Fibroblast of lung (primary cell): ENCODE data around the gene PDIA5. TPM values are rescaled to one million over a fixed set of nuclear protein-coding genes. Genes with fewer than 3 reads are reported as not detected.

Source experiments
- DNase-seq, 2 donors: peaks; one replicate each; pipeline versions ENCODE4 v3.0.0 to v3.0.0-alpha.2; 2010; ENCODE audit warnings: low read depth in 2 of 2
- H2AFZ ChIP-seq: 2 replicates; pipeline ENCODE4 v1.5.1; 2012; ENCODE audit warnings: low read length, control low read depth, inconsistent platforms
- H3K27ac ChIP-seq: 2 replicates; pipeline ENCODE4 v1.5.1; 2011; ENCODE audit warnings: low read length, control low read depth; ENCODE audit not compliant: insufficient read depth
- H3K27me3 ChIP-seq: 2 replicates; pipeline ENCODE4 v1.5.1; 2011; ENCODE audit warnings: mild to moderate bottlenecking, low read length; ENCODE audit not compliant: control insufficient read depth, insufficient read depth
- H3K36me3 ChIP-seq: 2 replicates; pipeline ENCODE4 v1.5.1; 2011; ENCODE audit warnings: low read length; ENCODE audit not compliant: control insufficient read depth, insufficient read depth
- H3K4me1 ChIP-seq: 2 replicates; pipeline ENCODE4 v1.5.1; 2011; ENCODE audit warnings: low read length; ENCODE audit not compliant: control insufficient read depth, insufficient read depth; ENCODE audit errors: extremely low read depth
- H3K4me2 ChIP-seq: 2 replicates; pipeline ENCODE4 v1.5.1; 2011; ENCODE audit warnings: low read length, control low read depth; ENCODE audit not compliant: insufficient read depth; ENCODE audit errors: extremely low read depth
- H3K4me3 ChIP-seq, 4 experiments: fragments of 200-600 bp in 1 of 4; sonication (generic) in 1 of 4; replicated peaks in 1 of 4; 2 replicates each; pipeline ENCODE4 v1.5.1; 2011 to 2016; ENCODE audit warnings: low read length in 4 of 4, low read depth in 3 of 4, mild to moderate bottlenecking in 3 of 4, control low read depth in 2 of 4, inconsistent platforms in 1 of 4, mixed read lengths in 1 of 4; ENCODE audit not compliant: insufficient read depth in 1 of 4; ENCODE audit errors: control extremely low read depth in 1 of 4
- H3K79me2 ChIP-seq: 2 replicates; pipeline ENCODE4 v1.5.1; 2012; ENCODE audit warnings: mild to moderate bottlenecking, low read length, inconsistent platforms; ENCODE audit not compliant: control insufficient read depth, insufficient read depth
- H3K9ac ChIP-seq: 2 replicates; pipeline ENCODE4 v1.5.1; 2011; ENCODE audit warnings: mild to moderate bottlenecking, low read length, control low read depth; ENCODE audit not compliant: insufficient read depth
- H3K9me3 ChIP-seq: 2 replicates; pipeline ENCODE4 v1.5.1; 2012; ENCODE audit warnings: low read depth, low read length; ENCODE audit not compliant: control insufficient read depth, insufficient read depth
- H4K20me1 ChIP-seq: 2 replicates; pipeline ENCODE4 v1.5.1; 2011; ENCODE audit warnings: low read length; ENCODE audit not compliant: control insufficient read depth, insufficient read depth; ENCODE audit errors: extremely low read depth
- EZH2 ChIP-seq: IDR thresholded peaks from 2 replicates; pipeline ENCODE4 v1.5.1; 2012; ENCODE audit warnings: low read length, control low read depth, mild to moderate bottlenecking; ENCODE audit errors: missing control alignments
- polyA plus RNA-seq, 2 donors: library from polyadenylated mRNA; depleted of rRNA in 1 of 2; stranded (reverse) in 1 of 2; unstranded in 1 of 2; fragments of >200 nt; gene quantifications; 2 replicates each; pipeline ENCODE4 v1.2.1, GENCODE V29; 2011 to 2012; ENCODE audit warnings: missing spikeins in 1 of 2
- total RNA-seq: library from RNA; depleted of rRNA; stranded (reverse); fragments of >200 nt; gene quantifications from 2 replicates; pipeline ENCODE4 v1.2.1, GENCODE V29; 2014
- TF ChIP-seq, protein P1 (sequence below), 2 donors: IDR thresholded peaks in 1 of 2; conservative IDR thresholded peaks in 1 of 2; 1 replicate in 1 of 2; 2 replicates in 1 of 2; pipeline ENCODE4 v1.5.1; 2011 to 2012; ENCODE audit warnings: low read length in 2 of 2, control low read depth in 1 of 2, inconsistent platforms in 1 of 2, low read depth in 1 of 2, mild to moderate bottlenecking in 1 of 2

PDIA5 gene
- total and polyA plus RNA-seq, 2 donors (not counting 1 experiment from before 2014, with no cell fraction given) = 27.9 to 51.4 TPM

DNA sequence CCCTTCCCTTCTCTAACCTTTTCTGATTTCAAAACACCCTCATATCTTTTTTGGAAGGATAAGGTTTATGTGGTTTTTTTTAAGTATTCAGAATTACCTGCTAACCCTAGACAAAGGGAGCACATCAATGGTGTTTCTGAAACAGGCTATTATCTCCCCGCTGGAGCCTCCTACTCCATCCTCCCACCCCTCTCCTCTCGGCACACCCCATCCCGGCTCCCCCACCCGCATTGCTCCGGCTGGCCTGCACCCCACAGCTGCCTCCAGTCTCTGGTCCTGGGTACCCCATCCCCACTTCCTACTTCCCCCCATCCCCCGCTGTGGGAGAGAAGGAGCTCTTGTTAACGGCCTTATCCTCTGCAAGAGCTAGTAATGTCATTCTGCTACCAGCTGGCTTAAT lies 59.2 kb downstream of the PDIA5 start:
- H3K4me3 ChIP-seq = no peak overlapping the region
- H3K79me2 ChIP-seq = no peaks in the 10 kb centered on the region
- H4K20me1 ChIP-seq = no peaks in the 10 kb centered on the region
- H3K27me3 ChIP-seq = no peaks in the 10 kb centered on the region
- no peak overlapping the region for H3K4me2 ChIP-seq
- peaks cover 8% of the 10 kb centered on the region for H3K36me3 ChIP-seq
- H3K9me3 ChIP-seq = no peaks in the 10 kb centered on the region
- H3K27ac ChIP-seq = no peak overlapping the region
- peaks cover 3% of the 10 kb centered on the region for H3K4me1 ChIP-seq
- no peak overlapping the region for H3K9ac ChIP-seq
- TF ChIP-seq EZH2 = no peak
- TF ChIP-seq, protein P1, sequence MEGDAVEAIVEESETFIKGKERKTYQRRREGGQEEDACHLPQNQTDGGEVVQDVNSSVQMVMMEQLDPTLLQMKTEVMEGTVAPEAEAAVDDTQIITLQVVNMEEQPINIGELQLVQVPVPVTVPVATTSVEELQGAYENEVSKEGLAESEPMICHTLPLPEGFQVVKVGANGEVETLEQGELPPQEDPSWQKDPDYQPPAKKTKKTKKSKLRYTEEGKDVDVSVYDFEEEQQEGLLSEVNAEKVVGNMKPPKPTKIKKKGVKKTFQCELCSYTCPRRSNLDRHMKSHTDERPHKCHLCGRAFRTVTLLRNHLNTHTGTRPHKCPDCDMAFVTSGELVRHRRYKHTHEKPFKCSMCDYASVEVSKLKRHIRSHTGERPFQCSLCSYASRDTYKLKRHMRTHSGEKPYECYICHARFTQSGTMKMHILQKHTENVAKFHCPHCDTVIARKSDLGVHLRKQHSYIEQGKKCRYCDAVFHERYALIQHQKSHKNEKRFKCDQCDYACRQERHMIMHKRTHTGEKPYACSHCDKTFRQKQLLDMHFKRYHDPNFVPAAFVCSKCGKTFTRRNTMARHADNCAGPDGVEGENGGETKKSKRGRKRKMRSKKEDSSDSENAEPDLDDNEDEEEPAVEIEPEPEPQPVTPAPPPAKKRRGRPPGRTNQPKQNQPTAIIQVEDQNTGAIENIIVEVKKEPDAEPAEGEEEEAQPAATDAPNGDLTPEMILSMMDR (conservative IDR thresholded peaks at IDR 0.05 in 1 of 2, IDR thresholded peaks at IDR 0.05 in 1 of 2; ENCODE audit: low read depth in 1 of 2, low read length in 2 of 2) = no peak
- DNase-seq = no peak
- no peak overlapping the region for H2AFZ ChIP-seq

DNA sequence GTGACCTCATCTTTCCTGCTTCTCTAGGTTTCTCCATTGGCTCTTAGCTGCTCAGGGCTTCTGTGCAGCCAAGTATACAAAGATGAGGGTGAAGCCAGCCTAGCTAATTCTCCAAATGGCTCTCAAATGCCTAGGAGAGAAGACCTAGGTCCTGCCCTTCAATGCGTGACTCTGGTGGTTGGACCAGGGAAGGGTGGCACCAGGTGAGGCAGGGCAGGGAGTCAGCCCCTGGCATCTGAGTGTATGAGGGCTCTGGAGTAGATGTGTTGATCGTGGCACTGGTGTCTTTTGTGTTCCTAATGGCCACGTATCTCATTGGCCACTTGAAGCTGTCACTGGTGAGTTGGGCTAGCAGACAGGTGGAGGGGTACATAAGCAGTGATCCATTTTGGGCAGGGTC lies 59.8 kb downstream of the PDIA5 start:
- Histone ChIP-seq H3K27me3 (no peaks in the 10 kb centered on the region), H3K79me2 (no peaks in the 10 kb centered on the region), H3K9me3 (no peaks in the 10 kb centered on the region), H3K9ac (no peak overlapping the region), H3K4me2 (no peak overlapping the region), H2AFZ (no peak overlapping the region), H3K36me3 (peaks cover 10% of the 10 kb centered on the region), H3K4me3 (no peak overlapping the region), H3K4me1 (peaks cover 3% of the 10 kb centered on the region), H3K27ac (no peak overlapping the region), H4K20me1 (no peaks in the 10 kb centered on the region)
- no peak for DNase-seq
- TF ChIP-seq, protein P1 (conservative IDR thresholded peaks at IDR 0.05 in 1 of 2, IDR thresholded peaks at IDR 0.05 in 1 of 2; ENCODE audit: low read depth in 1 of 2, low read length in 2 of 2) = no peak
- no peak for TF ChIP-seq EZH2

DNA sequence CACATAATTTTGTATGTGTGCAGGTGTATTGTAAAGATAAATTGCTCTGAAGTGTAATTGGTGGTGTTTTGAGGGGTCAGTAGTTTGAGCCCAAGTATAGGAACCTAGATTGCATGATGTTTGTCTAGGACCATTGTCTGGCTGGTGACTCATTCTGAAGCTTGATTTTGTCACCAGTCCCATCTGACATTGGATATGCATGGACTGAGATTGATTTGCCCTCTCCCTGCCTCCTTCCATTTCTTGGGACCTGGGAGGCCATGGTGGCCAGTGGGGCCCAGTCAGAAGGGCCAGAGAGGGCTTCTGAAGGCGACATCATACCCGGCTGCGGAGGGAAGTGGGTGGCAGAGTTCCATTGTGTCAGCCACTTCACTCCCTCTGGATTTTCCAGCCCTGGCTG lies 62.3 kb downstream of the PDIA5 start:
- Histone ChIP-seq H3K4me2 (no peak overlapping the region), H4K20me1 (no peaks in the 10 kb centered on the region)

More for the DNA sequence above, 62.3 kb downstream of the PDIA5 start:
- TF ChIP-seq, protein P1 (conservative IDR thresholded peaks at IDR 0.05 in 1 of 2, IDR thresholded peaks at IDR 0.05 in 1 of 2; ENCODE audit: low read depth in 1 of 2, low read length in 2 of 2) = no peak
- TF ChIP-seq EZH2 = no peak
- Histone ChIP-seq H3K27ac (no peak overlapping the region), H3K9me3 (no peaks in the 10 kb centered on the region), H3K9ac (no peak overlapping the region), H2AFZ (no peak overlapping the region), H3K36me3 (peaks cover 7% of the 10 kb centered on the region), H3K27me3 (no peaks in the 10 kb centered on the region), H3K79me2 (no peaks in the 10 kb centered on the region), H3K4me1 (no peaks in the 10 kb centered on the region), H3K4me3 (no peak overlapping the region)
- DNase-seq = no peak
